Nephron progenitor cell (in vitro differentiated cells): ENCODE data around the gene ELMO1.
A peak's percentile ranks its signal among the peaks of the same experiment; 100 is the strongest.

ENCODE experiments used
- DNase-seq: peaks from one replicate; pipeline ENCODE4 v3.0.0; 2021
- H3K27ac Mint-ChIP-seq: 2 replicates; pipeline ENCODE4 v1.8.0; 2021; ENCODE audit warnings: mild to moderate bottlenecking, moderate library complexity, mixed read lengths
- H3K27me3 Mint-ChIP-seq: 2 replicates; pipeline ENCODE4 v1.8.0; 2021; ENCODE audit warnings: mild to moderate bottlenecking, low read depth, mixed read lengths; ENCODE audit not compliant: poor library complexity
- H3K36me3 Mint-ChIP-seq: 2 replicates; pipeline ENCODE4 v1.8.0; 2021; ENCODE audit warnings: low read depth, mixed read lengths
- H3K4me1 Mint-ChIP-seq: 2 replicates; pipeline ENCODE4 v1.8.0; 2021; ENCODE audit warnings: mixed read lengths
- H3K4me3 Mint-ChIP-seq: 2 replicates; pipeline ENCODE4 v1.8.0; 2021; ENCODE audit warnings: mild to moderate bottlenecking, moderate library complexity, mixed read lengths
- H3K9me3 Mint-ChIP-seq: 2 replicates; pipeline ENCODE4 v1.8.0; 2021; ENCODE audit warnings: mild to moderate bottlenecking, moderate library complexity, mixed read lengths
- TF ChIP-seq, protein P1 (sequence below): fragments of 200-600 bp; sonication (generic); IDR thresholded peaks from 2 replicates; pipeline ENCODE4 v1.5.0; 2021; ENCODE audit warnings: antibody characterized with exemption

ELMO1 gene

DNA sequence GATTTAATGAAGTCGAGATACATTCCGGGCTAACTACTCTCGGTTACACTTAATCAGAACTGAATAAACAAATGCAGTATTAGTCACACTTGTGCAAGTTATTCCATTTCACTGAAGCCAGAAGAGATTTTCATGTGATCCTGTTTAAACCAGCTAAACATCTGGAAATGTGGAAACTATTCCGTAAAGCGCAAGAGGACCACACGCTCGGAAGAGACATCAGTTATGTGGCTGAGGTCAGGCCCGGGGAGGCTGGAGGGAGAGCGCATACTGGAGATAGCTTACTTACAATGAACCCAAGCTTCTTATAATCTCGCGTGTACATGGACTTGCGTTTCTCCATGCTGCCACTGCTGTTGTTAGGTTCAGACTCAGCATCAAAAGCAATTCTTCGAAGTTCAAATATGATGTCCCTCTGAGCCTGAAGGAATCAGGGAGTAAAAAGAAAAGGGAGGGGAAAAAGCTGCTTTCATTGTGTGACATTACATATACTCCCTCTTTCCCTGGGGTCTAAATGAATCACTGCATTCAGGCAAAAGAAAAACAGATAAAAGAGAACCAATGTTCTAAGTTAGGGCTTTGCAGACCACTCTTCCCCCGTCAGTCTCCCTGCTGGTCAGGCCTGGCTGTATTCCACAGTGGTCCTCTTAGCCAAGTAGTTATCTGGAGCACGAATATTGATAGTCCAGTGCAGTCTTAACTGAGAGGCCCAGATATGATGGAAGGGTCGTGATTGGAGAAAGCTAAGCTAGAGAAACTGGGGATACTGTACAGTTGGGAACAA is 237.4 kb downstream of the ELMO1 start:
- Mint-ChIP-seq H3K4me1 (peaks cover 31% of the 10 kb centered on the region), H3K27ac (no peak overlapping the region), H3K36me3 (peaks cover 6% of the 10 kb centered on the region), H3K9me3 (no peaks in the 10 kb centered on the region), H3K4me3 (no peak overlapping the region), H3K27me3 (peaks cover 9% of the 10 kb centered on the region)
- TF ChIP-seq, protein P1, sequence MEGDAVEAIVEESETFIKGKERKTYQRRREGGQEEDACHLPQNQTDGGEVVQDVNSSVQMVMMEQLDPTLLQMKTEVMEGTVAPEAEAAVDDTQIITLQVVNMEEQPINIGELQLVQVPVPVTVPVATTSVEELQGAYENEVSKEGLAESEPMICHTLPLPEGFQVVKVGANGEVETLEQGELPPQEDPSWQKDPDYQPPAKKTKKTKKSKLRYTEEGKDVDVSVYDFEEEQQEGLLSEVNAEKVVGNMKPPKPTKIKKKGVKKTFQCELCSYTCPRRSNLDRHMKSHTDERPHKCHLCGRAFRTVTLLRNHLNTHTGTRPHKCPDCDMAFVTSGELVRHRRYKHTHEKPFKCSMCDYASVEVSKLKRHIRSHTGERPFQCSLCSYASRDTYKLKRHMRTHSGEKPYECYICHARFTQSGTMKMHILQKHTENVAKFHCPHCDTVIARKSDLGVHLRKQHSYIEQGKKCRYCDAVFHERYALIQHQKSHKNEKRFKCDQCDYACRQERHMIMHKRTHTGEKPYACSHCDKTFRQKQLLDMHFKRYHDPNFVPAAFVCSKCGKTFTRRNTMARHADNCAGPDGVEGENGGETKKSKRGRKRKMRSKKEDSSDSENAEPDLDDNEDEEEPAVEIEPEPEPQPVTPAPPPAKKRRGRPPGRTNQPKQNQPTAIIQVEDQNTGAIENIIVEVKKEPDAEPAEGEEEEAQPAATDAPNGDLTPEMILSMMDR, result no peak
- no peak for DNase-seq

DNA sequence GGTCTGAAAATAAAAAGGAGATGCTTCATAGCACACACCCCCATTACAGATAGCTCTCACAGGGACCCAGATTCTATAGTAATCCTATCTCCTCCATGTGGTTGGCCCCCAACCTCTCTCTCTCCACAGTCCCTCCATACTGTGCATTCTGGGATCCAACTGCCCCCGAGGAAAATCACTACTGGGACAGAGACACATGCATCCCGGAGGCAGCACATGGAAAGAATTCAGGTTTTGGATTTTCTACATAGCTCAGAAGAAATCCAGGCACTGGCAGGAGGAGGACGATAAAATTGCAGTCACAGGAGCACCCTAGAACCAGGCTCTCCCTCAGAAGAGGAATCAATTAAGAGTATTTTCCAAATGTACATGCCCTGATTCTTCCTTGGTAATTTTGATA is 239.5 kb downstream of the ELMO1 start:
- H3K4me3 Mint-ChIP-seq, result no peak overlapping the region
- H3K27ac Mint-ChIP-seq, result no peak overlapping the region
- H3K9me3 Mint-ChIP-seq, result no peaks in the 10 kb centered on the region
- TF ChIP-seq, protein P1, result no peak
- peaks cover 19% of the 10 kb centered on the region for H3K4me1 Mint-ChIP-seq
- peaks cover 6% of the 10 kb centered on the region for H3K27me3 Mint-ChIP-seq
- no peak for DNase-seq
- peaks cover 8% of the 10 kb centered on the region for H3K36me3 Mint-ChIP-seq

DNA sequence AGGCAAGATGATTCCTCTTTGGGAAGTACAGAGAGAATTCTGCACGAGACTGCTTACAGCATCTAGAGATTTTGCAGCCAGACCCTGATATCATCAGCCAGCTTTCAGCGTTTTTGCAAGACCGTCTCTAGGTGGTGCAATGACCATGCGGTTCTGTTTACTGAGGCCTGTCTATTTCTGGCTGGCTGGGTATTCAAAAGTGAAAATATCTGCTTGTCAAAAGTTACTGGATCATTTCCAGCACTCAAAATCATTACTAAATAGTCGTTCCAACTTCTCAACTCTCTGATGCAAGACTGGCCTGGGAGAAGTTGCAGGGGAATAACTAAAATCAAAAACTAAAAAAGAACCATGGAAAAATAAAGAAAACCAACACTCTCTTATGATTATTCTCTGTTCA is 240.1 kb downstream of the ELMO1 start:
- Mint-ChIP-seq H3K4me3 (no peak overlapping the region), H3K4me1 (peaks cover 19% of the 10 kb centered on the region), H3K9me3 (no peaks in the 10 kb centered on the region), H3K27ac (no peak overlapping the region), H3K36me3 (peaks cover 14% of the 10 kb centered on the region), H3K27me3 (peaks cover 4% of the 10 kb centered on the region)
- DNase-seq, result peak; percentile 31
- TF ChIP-seq, protein P1, result peak; percentile 48

DNA sequence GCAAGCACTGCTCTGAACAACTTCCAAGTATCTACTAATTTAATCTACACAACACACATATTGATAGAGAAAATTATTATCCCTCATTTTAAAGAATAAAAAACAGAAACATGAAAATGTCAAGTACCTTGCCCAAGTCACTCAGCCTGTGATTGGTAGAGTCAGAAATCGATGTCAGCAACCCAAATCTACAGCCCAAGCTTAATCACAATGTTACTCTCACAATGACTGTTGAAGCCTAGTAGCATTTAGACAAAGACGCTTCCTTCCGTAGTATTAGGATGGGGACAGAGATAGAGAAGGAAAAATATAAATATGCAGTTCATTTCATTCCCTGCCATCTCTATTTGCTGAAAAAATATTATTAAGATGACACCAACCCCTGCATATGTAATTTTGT is 242.5 kb downstream of the ELMO1 start:
- Mint-ChIP-seq H3K27me3 (peaks cover 5% of the 10 kb centered on the region), H3K4me3 (no peak overlapping the region), H3K27ac (no peak overlapping the region), H3K9me3 (no peaks in the 10 kb centered on the region), H3K36me3 (peaks cover 15% of the 10 kb centered on the region), H3K4me1 (peaks cover 21% of the 10 kb centered on the region)
- no peak for DNase-seq
- TF ChIP-seq, protein P1, result no peak

DNA sequence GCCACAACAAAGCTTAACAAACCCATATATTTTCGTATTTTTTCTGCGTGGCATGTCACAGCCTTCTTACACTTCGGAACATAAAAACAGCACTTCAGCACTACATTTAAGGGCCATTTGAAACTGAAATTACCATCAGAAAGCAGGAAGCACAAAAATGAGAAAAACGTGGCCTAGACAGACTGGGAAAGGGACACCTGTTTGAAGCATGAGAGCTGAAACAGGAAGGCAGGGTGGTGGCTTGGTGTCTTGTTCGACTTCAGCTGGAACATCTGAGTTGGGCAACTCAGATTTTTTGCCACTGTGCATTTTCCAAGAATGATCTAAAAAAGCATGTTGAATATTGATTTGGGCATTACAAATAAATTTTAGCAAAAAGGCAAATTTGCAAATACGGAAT is 243.2 kb downstream of the ELMO1 start:
- no peak overlapping the region for H3K4me3 Mint-ChIP-seq
- H3K27me3 Mint-ChIP-seq, result peaks cover 7% of the 10 kb centered on the region
- no peak for DNase-seq
- H3K27ac Mint-ChIP-seq, result no peak overlapping the region
- H3K36me3 Mint-ChIP-seq, result peaks cover 15% of the 10 kb centered on the region
- TF ChIP-seq, protein P1, result no peak
- peaks cover 25% of the 10 kb centered on the region for H3K4me1 Mint-ChIP-seq
- H3K9me3 Mint-ChIP-seq, result no peaks in the 10 kb centered on the region

DNA sequence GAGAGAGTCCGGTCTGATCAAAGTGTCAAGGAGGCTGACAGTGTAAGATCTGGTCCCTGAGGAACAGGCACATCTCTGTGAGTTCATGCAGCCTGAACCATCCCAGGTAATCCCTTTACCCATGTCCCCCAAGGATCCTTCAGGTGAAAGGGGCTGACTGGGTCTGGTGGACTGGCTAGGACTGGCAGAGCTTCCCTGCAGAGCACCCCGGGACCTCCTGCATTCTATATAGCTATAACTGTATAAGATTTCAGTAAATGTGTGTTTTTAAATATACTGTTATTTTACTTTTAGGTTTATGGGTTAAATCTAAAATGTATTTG is 246.8 kb downstream of the ELMO1 start:
- H3K4me3 Mint-ChIP-seq, result no peak overlapping the region
- peaks cover 38% of the 10 kb centered on the region for H3K4me1 Mint-ChIP-seq
- H3K36me3 Mint-ChIP-seq, result peaks cover 15% of the 10 kb centered on the region
- H3K27me3 Mint-ChIP-seq, result peaks cover 7% of the 10 kb centered on the region
- no peak overlapping the region for H3K27ac Mint-ChIP-seq
- H3K9me3 Mint-ChIP-seq, result no peaks in the 10 kb centered on the region
- TF ChIP-seq, protein P1, result no peak
- DNase-seq, result no peak
